ENCODE data around the gene HDAC8.

DNA sequence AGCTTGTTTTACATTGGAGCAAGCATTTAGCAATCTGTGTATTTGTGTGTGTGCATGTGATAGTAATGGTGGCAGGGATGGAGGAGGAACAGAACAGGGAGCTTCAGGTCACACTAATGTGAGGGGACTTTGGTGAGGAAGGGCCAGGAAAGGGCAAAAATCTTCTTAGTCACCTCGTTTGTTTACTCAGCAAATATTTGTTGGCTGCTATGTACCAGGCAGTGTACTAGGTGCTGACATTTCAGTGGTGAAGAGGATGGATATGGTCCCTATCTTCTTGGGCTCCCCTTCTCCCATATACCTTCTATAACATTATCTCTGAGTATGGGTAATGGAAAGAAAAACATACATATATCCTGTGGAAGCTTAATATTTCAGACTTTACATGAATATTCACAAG is 48.5 kb upstream of the HDAC8 start:
- TF ChIP-seq POLR2A (IDR thresholded peaks at IDR 0.05) (no peak), CTCF (IDR thresholded peaks at IDR 0.05) (no peak)

All from lower leg skin (tissue), 3 donors.